ENCODE data around the gene IL22RA2. TPM values are rescaled to one million over a fixed set of nuclear protein-coding genes. Genes with fewer than 3 reads are reported as not detected.

The IL22RA2 gene
- polyA plus RNA-seq, 1 donor (not counting 4 experiments of a cell fraction or from before 2014, with no cell fraction given) = 0.03 TPM

GRCh38 chr6:137214931-137215330, 41.5 kb upstream of the IL22RA2 start:
- Histone ChIP-seq H3K4me3 (ENCODE audit: control insufficient read depth in 2 of 3, extremely low read depth in 1 of 3, insufficient read depth in 2 of 3, low read depth in 1 of 3, low read length in 3 of 3) (no peak overlapping the region), H3K27me3 (ENCODE audit: control insufficient read depth, extremely low read depth, insufficient read depth, low read length) (no peaks in the 10 kb centered on the region), H3K9ac (ENCODE audit: control insufficient read depth, extremely low read depth, insufficient read depth, low read length) (no peak overlapping the region), H3K36me3 (ENCODE audit: control insufficient read depth in 2 of 2, extremely low read depth in 1 of 2, insufficient read depth in 2 of 2, low read length in 2 of 2) (peaks cover 0 to 12% of the 10 kb centered on the region in 2 experiments), H3K4me2 (ENCODE audit: control insufficient read depth, extremely low read depth, insufficient read depth, low read depth, low read length) (peak overlapping the region; percentile 99), H3K9me3 (ENCODE audit: control insufficient read depth, low read depth, low read length) (no peaks in the 10 kb centered on the region), H2AFZ (ENCODE audit: control insufficient read depth, low read length) (no peak overlapping the region), H3K4me1 (ENCODE audit: control insufficient read depth, extremely low read depth, insufficient read depth, low read length) (peaks cover 48% of the 10 kb centered on the region), H4K20me1 (ENCODE audit: control insufficient read depth, extremely low read depth, insufficient read depth, low read length) (peaks cover 3% of the 10 kb centered on the region), H3K9me1 (ENCODE audit: control insufficient read depth, extremely low read depth, insufficient read depth, low read length) (no peaks in the 10 kb centered on the region), H3K27ac (ENCODE audit: control insufficient read depth, insufficient read depth, low read length) (peak overlapping the region; percentile 92), H3K79me2 (ENCODE audit: control insufficient read depth, insufficient read depth, low read length) (peaks cover 85% of the 10 kb centered on the region)
- dilution Hi-C loops (cut with MboI; ENCODE audit: extremely low pct_ligation_motif_present, low sequenced_read_pairs) = no loop called here
- DNase-seq (ENCODE audit: low read depth, low spot score) (no peak), FAIRE-seq (no peak)
- no peak for TF ChIP-seq EZH2 (IDR thresholded peaks at IDR 0.05; ENCODE audit: low read length)
- TF ChIP-seq CTCF (optimal IDR thresholded peaks at IDR 0.05 in 1 of 3, IDR thresholded peaks at IDR 0.05 in 1 of 3, conservative IDR thresholded peaks at IDR 0.05 in 1 of 3; ENCODE audit: extremely low read depth in 1 of 3, insufficient read depth in 2 of 3, low read length in 3 of 3) = no peak

- no peaks in the 10 kb centered on the region for H3K9me3 ChIP-seq (ENCODE audit: control insufficient read depth, low read depth, low read length)
- FAIRE-seq = no peak
- dilution Hi-C loops (cut with MboI; ENCODE audit: extremely low pct_ligation_motif_present, low sequenced_read_pairs) = no loop called here
- peaks cover 0 to 18% of the 10 kb centered on the region in 2 experiments for H3K36me3 ChIP-seq (ENCODE audit: control insufficient read depth in 2 of 2, extremely low read depth in 1 of 2, insufficient read depth in 2 of 2, low read length in 2 of 2)
- peak overlapping the region; percentile 27 for H3K4me2 ChIP-seq (ENCODE audit: control insufficient read depth, extremely low read depth, insufficient read depth, low read depth, low read length)
- H3K9ac ChIP-seq (ENCODE audit: control insufficient read depth, extremely low read depth, insufficient read depth, low read length) = no peak overlapping the region
- H3K4me3 ChIP-seq (ENCODE audit: control insufficient read depth in 2 of 3, extremely low read depth in 1 of 3, insufficient read depth in 2 of 3, low read depth in 1 of 3, low read length in 3 of 3) = no peak overlapping the region
- no peak for DNase-seq (ENCODE audit: low read depth, low spot score)
- TF ChIP-seq CTCF (optimal IDR thresholded peaks at IDR 0.05 in 1 of 3, IDR thresholded peaks at IDR 0.05 in 1 of 3, conservative IDR thresholded peaks at IDR 0.05 in 1 of 3; ENCODE audit: extremely low read depth in 1 of 3, insufficient read depth in 2 of 3, low read length in 3 of 3) = no peak
- no peak for TF ChIP-seq EZH2 (IDR thresholded peaks at IDR 0.05; ENCODE audit: low read length)
- H3K27ac ChIP-seq (ENCODE audit: control insufficient read depth, insufficient read depth, low read length) = no peak overlapping the region
- no peak overlapping the region for H2AFZ ChIP-seq (ENCODE audit: control insufficient read depth, low read length)
- H3K27me3 ChIP-seq (ENCODE audit: control insufficient read depth, extremely low read depth, insufficient read depth, low read length) = no peaks in the 10 kb centered on the region
- H3K9me1 ChIP-seq (ENCODE audit: control insufficient read depth, extremely low read depth, insufficient read depth, low read length) = no peaks in the 10 kb centered on the region
- peaks cover 3% of the 10 kb centered on the region for H4K20me1 ChIP-seq (ENCODE audit: control insufficient read depth, extremely low read depth, insufficient read depth, low read length)
- H3K79me2 ChIP-seq (ENCODE audit: control insufficient read depth, insufficient read depth, low read length) = peaks cover 93% of the 10 kb centered on the region
- peaks cover 42% of the 10 kb centered on the region for H3K4me1 ChIP-seq (ENCODE audit: control insufficient read depth, extremely low read depth, insufficient read depth, low read length)
These were observed 40.4 kb upstream of the IL22RA2 start for GRCh38 chr6:137213813-137214212.
